Cardiac fibroblast (primary cell): ENCODE results near the gene CPPED1.

Experiments used
- DNase-seq, 2 donors: peaks; one replicate each; pipeline versions ENCODE4 v3.0.0 to v3.0.0-alpha.2; 2010; ENCODE audit warnings: low read depth in 2 of 2
- H3K4me3 ChIP-seq, 2 donors: replicated peaks in 1 of 2; 1 replicate in 1 of 2; 2 replicates in 1 of 2; pipeline ENCODE4 v1.5.1; 2011; ENCODE audit warnings: low read depth in 2 of 2, low read length in 2 of 2, mild to moderate bottlenecking in 2 of 2, moderate library complexity in 1 of 2
- TF ChIP-seq, protein P1 (sequence below): IDR thresholded peaks from one replicate; pipeline ENCODE4 v1.5.1; 2011; ENCODE audit warnings: low read depth, mild to moderate bottlenecking, low read length, inconsistent platforms

CPPED1 gene

DNA sequence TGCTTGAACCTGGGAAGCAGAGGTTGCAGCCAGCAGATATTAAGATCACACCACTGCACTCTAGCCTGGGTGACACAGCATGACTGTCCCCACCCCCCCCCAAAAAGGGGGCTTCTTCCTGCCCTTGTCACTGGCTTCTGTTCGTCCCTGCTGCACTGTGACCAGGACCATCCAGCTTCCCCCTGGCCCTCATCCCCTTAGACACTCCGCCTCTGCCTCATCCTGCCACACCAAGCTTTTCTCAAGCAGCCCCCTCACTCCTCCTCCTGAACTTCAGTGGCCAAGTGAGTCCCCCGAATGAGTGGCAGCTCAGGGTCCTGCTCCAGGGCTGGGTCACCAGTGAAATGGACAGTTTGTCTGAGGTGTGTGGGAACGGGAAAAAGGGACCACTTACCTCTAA is 177.3 kb downstream of the CPPED1 start:
- no peak for DNase-seq
- no peak overlapping the region for H3K4me3 ChIP-seq
- TF ChIP-seq, protein P1, sequence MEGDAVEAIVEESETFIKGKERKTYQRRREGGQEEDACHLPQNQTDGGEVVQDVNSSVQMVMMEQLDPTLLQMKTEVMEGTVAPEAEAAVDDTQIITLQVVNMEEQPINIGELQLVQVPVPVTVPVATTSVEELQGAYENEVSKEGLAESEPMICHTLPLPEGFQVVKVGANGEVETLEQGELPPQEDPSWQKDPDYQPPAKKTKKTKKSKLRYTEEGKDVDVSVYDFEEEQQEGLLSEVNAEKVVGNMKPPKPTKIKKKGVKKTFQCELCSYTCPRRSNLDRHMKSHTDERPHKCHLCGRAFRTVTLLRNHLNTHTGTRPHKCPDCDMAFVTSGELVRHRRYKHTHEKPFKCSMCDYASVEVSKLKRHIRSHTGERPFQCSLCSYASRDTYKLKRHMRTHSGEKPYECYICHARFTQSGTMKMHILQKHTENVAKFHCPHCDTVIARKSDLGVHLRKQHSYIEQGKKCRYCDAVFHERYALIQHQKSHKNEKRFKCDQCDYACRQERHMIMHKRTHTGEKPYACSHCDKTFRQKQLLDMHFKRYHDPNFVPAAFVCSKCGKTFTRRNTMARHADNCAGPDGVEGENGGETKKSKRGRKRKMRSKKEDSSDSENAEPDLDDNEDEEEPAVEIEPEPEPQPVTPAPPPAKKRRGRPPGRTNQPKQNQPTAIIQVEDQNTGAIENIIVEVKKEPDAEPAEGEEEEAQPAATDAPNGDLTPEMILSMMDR, result no peak

DNA sequence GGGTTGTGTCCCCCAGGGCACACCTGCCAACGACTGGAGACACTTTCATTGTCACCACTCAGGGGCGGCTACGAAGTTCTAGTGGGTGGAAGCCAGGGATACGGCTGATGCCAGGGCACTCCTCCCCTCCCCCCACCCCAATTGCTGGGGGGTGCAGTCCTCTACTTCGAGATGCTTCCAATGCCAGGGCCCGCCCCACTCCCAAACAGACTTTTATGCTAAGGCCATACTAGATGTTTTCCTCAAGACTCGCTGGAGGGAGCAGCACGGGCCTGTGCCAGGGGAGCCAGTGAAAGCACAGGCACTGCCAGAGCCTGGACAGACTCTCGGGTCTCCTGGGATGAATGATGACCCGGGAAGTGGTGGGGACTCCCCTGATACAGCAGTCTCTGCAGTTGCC is 178.0 kb downstream of the CPPED1 start:
- no peak overlapping the region for H3K4me3 ChIP-seq
- DNase-seq, result no peak
- TF ChIP-seq, protein P1, result no peak

DNA sequence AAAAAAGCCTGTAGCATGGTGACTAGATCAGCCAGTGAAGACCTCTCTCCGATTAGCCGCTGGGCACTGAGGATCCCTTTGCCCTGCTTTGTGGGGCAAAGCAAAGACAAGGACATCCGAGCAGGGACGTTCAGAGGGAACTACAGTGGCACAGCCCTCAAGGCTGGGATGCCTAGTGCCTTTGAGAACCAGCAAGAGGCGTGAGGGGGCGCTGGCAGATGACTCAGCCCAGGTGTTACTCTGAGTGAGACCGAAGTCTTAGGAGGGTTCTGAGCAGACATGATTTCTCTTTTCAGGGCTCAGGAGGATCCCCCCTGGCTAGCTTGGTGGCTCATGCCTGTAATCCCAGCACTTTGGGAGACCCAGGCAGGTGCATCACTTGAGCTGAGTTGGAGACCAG is 178.6 kb downstream of the CPPED1 start:
- H3K4me3 ChIP-seq, result no peak overlapping the region
- TF ChIP-seq, protein P1, result no peak
- DNase-seq, result no peak

DNA sequence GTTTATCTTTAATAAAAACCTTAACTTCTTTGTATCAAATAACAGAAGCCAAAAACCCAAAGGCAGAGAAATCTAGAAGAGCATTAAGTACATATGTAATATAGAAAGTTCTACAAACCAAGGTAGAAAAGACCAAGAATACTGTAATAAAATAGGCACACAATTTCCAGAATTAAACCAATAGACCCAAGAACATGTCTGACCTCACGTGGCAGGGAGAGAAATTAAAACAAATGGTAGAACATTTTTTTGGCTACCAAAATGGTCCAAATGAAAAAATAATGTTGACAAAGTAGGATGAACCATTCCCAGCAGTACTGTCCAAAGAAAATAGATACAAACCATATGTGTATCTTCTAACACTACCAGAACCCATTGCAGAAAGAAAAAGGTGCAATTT is 183.5 kb downstream of the CPPED1 start:
- no peak for DNase-seq
- H3K4me3 ChIP-seq, result no peak overlapping the region
- TF ChIP-seq, protein P1, result no peak

DNA sequence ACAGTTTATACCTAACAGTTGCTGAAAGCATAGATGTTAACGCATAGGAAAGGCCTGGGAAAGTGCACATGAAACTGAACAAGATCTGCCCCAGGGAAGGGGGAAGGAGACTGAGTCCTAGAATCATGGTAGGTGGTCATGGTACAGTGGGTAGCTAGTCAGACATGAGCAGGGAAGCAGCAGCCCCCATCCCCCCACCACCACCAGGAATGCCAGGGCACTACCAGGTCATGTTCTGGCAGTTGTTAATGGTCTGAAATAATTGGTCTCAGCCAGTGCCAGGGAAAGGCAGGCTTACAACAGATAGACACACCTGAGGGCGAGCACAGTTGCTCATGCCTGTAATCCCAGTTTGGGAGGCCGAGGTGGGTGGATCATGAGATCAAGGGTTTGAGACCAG is 185.2 kb downstream of the CPPED1 start:
- DNase-seq, result no peak
- no peak overlapping the region for H3K4me3 ChIP-seq
- TF ChIP-seq, protein P1, result no peak

DNA sequence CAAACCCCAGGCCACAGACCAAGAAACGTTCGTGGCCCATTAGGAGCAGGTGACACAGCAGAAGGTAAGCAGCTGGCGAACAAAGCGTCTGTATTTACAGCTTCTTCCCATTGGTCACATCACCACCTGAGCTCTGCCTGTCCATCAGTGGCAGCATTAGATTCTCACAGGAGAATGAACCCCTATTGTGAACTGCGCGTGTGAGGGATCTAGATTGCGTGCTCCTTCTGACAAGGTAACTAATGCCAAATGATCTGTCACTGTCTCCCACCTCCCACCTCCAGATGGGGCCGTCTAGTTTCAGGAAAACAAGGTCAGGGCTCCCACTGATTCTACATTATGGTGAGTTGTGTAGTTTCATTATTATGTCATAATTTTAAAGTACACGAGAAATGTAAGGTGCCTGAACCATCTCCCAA is 186.3 kb downstream of the CPPED1 start:
- TF ChIP-seq, protein P1, result no peak
- H3K4me3 ChIP-seq, result no peak overlapping the region
- no peak for DNase-seq

DNA sequence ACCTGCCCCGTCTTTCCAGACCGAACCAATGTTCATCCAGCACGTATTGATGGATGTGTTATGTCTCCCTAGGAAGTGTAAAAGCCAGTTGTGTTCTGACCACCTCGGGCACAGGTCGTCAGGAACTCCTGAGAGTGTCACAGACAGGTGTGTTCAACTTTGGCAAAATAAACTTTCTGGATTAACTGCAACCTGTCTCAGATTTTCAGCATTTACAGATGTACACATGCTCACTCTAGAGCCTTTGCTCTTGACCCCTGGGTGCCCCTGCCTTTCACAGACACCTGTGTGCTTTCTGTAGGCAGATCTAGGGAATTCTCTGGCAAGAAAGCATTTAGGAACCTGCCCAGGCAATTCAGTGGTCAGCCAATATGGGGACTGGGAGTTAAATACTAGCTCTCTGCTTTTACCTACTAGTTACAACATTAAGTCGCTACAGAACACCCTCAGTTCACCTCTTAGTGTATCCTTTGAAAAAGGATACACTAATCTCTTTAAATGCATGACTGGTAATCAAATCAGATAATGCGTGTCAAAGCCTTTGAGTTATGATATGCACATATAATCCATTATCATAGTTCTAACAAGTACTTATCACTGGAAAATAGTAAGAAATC is 188.9 kb downstream of the CPPED1 start:
- no peak for DNase-seq
- no peak overlapping the region for H3K4me3 ChIP-seq
- TF ChIP-seq, protein P1, result no peak
